NCI-H146 (cell line): ENCODE measurements around the gene FOXN3.

Source experiments
- DNase-seq: peaks from one replicate; lab custom pipeline; 2025; lab: John Stamatoyannopoulos, UW

FOXN3 gene

DNA sequence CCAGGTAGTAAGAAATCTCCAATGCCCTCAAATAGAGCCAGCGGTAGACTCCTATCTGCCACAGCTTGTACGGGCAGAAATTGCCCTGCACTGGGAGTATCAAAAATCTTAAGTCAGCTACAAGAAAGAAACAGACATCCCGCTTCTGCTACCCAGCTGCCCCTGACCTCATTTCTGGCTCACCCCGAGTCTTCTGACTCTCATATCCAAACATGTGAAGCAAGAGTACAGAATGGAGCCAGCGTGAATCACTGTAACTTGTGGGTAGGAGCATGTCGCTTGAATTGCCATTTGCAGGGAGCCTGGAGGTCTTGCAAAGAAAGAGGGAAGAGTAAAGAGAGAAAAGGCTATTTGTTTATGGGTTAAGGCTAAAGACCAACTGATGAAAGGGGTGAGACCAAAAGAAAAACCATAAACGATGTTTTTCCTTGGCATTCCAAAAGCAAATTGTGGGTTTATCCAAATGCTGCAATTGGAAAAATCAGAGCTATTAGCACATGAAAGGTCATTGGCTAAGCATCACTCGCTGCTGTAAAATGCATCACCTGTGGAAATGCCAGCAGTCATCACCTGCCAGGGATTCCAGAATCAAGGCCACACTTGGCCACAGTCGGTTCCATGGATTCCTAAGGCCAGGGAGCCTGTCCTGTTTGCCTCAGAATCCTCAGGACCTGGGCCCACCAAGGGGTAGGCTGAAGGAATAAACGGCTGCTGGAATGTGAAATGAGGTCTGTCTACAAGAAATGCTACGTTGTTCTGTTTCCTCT is 86.6 kb downstream of the FOXN3 start:
- no peak for DNase-seq

- DNase-seq: no peak
Observed at GRCh38 chr14:89327771-89328212, 89.2 kb downstream of the FOXN3 start.

DNA sequence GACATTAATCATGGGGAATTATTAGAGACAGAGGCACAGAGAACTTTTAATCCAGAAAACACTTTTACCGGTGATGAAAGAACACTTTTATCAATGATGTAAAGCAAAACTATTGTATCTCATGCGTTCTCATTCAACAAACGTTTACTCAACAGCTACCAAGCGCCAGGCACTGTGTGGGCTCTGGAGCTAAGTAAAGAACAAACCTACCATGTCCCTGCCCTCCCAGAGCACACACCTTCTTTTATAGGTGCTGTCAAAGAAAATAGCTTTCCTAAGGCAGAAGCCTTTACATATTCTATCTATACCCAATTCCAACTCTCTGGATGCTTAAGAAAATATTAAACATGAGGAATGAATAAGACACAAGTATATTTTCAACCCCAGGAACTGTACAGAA is 91.1 kb downstream of the FOXN3 start:
- DNase-seq: no peak

DNA sequence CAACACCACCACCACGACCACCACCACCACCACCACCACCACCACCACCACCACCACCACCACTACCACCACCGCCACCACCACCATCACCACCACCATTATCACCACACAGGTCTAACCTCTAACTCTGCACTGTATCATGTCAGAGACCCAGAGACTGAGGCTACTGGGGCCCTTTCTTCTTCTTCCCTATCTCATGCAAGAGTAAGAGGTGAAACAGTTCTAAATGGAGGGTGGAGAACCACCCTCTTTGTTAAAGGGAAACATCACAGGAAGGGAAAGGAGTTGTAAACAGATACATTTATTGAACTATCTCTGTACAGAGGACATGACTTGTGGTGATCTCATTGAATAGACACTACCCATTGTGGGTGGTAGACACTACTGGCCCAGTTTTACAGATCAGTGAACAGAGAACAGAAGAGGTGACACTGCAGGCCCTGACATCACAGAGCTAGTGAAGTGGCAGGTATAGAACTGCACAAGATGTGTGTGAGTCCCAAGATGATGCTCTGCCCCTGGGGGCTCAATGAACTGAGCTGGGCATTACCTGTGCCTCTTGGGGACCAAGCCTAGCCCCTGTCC is 91.6 kb downstream of the FOXN3 start:
- no peak for DNase-seq

DNA sequence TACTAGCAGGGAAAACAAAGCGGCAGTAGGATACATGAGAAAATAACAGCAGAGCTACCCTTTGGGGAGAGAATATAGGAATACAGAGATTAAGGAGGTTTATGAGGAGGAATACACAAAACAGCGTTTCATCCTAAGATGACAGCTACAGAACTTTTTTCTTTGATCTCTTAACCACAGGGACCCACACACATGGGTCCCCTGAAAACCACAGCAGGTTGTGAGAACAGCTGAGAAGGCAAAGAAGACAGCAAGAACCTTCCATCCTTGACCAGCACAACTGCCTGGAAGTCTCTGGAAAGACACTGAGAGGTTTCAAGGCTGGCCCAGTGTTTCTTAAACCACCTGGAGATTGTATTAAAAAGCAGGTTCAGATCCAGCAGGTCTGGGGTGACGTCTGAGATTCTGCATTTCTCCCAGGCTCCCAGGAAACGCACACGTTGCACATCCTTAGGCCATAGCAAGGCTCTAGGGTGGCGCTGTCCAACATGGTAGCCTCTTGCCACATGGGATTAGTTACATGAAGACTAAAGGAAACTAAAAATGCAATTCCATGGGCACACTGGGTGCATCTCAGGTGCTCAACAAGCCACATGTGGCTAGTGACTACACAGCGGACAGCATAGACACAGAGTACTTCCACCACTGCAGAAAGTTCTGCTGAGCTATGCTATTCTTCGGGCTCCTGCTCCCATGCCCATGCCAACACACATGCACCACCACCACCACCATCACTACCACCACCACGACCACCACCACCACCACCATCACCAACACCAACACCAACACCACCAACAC is 92.3 kb downstream of the FOXN3 start:
- DNase-seq: no peak

- DNase-seq: no peak
Observed at GRCh38 chr14:89320381-89321000, 96.5 kb downstream of the FOXN3 start.

DNA sequence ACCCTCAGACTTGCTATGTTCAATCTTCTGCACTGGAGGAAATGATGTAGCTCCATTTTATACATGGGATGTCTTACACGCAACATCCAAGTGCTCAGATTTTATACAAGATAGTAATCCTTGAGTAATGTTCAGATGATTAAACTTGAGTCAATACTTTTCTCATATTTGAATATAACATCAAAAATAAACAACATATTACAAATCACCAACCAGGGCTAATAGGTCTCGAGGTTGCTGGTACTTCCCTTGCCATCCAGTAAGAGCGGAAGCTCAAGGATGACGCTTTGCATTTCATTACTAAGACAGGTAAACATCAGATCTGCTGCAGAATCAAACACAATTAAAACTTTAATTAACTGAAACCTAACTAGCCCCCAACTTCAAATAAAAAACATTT is 97.3 kb downstream of the FOXN3 start:
- DNase-seq: no peak

GRCh38 chr14:89317051-89317691 is 99.9 kb downstream of the FOXN3 start:
- no peak for DNase-seq

DNA sequence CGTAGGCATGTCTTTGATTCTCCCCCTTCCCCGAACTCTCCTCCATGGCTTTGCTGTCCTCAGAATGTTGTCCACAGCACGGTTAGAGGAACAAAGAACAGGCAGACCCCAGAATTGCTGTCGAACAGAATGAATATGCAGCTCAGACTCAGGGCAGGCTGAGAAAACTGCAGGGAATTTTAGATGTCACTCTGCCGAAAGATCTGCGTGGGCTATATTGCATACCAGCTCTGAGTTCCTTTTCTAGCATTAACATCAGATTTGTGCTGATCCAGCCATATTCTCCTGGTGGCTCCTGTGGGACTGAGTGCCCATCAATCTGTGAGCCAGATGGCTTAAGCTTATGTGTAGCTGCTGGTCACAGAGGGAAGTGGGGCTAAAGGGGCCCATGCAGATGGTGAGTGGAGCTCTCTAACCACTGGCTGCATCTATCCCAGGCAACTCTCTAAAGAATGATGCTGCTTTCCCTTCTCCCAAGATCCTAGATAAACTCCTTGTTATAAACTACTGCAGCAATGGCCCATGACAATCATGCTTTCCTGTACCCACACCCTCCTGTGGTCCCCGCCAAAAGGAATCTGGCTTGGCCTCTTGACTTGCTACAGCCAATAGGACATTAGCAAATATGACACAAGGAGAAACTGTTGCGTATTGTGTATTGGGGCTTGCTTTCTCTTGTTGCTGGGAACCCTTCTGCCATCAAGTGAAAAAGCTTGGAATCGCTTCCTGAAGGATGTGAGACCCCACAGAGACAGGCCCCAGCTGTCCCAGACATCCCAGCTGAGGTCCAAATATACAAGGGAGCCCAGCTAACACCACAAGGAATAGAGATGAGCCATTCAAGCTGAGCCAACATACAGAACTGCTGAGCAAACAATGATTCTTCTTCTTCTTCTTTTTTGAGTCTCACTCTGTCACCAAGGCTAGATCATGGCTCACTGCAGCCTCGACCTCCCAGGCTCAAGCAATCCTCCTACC is 101.3 kb downstream of the FOXN3 start:
- no peak for DNase-seq

- DNase-seq: no peak
Observed at GRCh38 chr14:89314274-89314673, 102.8 kb downstream of the FOXN3 start.

GRCh38 chr14:89312932-89313331 is 104.1 kb downstream of the FOXN3 start:
- no peak for DNase-seq

DNA sequence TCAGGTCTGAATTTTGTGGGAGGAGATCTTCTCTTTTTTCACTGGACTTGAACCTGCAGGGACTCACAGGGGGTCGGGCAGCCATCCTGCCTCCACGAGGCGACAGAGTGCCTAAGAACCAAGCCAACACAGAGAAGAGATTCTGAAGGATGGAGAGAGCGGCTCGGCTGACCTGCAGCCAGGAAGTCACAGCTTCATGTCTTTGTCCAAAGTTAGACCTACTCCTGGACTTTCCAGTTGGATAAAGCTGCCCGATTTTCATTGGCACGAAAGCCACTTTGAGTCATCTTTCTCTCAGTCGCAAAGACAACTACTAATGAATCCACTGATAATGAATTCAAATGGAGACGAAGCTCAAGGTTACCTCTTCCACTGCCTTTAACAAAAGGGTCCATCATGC is 106.8 kb downstream of the FOXN3 start:
- DNase-seq: no peak

- DNase-seq: no peak
Observed at GRCh38 chr14:89309670-89310177, 107.3 kb downstream of the FOXN3 start.

DNA sequence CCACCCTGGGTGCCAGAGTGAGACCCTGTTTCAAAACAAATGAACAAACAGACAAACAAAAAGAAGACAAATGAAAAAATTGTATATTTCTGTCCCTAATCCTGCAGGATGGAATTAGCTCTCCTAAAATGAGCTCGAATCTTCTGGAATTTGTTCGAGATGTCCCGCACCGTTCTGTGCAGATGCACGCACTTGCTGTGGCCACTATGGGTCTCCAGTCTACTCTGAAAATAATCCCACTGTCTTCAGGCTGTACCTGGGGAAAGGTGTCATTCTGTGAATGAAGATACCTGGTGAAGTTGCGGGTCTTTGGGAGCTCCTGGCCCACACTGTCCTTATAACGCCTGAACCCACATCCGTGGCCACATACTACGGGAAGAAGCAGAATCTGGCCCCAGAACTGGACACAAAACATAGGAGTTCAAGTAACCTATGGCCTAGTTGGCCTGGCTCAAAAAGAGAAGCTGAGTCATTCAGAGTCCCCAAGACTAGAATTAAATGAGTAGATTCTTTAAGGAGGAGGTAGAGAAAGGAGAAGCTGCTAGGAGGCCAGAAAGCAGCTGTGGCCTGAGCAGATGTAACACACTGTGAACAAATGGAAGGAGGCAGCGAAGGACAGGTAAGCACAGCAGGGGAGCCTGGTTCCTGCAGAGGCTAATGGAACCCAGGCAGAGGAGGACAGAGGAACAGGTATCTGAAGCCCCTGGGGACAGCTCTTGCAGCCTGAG is 108.6 kb downstream of the FOXN3 start:
- DNase-seq: no peak

DNA sequence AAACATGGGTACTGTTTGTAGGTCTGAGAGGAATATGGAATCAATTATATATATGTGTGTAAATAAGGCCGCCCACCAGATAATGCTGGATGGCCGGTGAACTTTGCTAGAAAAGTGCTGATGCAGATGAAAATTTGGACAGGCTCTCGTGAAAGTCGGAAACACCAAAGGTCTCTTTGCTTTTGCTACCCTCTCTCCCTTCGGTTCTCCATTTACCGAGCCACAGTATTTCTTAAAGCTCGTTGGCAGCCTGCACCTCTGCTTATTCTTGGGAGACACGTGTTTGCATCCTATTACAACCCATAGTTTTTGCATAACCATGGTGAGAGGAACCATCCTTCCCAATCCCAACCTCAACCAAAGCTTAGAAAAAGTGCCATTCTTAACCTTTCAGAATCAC is 109.6 kb downstream of the FOXN3 start:
- DNase-seq: no peak

DNA sequence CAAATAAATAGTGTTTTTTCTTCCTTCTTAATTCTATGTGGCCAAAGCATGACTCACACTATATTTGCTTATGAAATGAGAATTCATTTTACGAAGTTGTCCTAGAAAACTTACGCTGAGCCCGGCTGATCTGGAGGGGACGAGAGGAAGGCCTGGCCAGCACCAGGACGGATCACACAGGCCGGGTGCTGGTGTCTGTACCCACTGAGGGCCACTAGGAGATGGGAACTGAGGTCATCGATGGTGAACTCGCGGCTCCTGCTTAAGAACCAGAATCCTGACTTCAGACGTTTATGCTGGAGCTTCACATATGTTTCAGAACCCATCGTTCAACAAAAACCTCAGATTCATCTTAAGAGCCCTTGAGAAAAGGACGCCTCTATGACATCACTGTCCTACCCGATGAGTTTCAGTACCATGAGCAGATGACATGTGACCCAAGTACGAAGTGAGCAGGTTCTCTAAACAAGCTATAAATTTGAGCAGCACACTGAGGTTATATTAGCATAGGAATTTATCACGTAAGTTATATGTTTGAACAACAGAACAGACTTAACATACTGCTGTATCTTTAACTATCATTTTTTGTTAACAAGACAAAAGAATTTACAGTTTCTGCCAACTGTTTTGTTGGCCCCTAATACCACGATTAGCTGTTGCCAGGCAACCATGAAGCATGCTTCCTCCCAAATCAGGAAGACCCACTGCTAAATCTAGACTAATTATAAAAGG is 111.9 kb downstream of the FOXN3 start:
- DNase-seq: no peak

GRCh38 chr14:89304561-89304960 is 112.5 kb downstream of the FOXN3 start:
- no peak for DNase-seq

- peak; percentile 66 for DNase-seq
Observed at GRCh38 chr14:89303456-89304435, 113.3 kb downstream of the FOXN3 start.
